Measurements from ENCODE around the gene C2. TPM values are rescaled to one million over a fixed set of nuclear protein-coding genes. Genes with fewer than 3 reads are reported as not detected.
A peak's percentile ranks its signal among the peaks of the same experiment; 100 is the strongest.

C2 gene
- total RNA-seq = 1 to 10 TPM in 1 of 2 donors, under 1 TPM in 1; 0.58 to 4.7 TPM

GRCh38 chr6:31927242-31927862 lies at the start of gene C2:
TSS of gene C2 (plus strand) at chr6:31927717. CDS start at chr6:31927753, 36 bp downstream.
- no peaks in the 10 kb centered on the region for H3K4me1 Mint-ChIP-seq
- H3K9me3 Mint-ChIP-seq = no peaks in the 10 kb centered on the region
- no peak within 1 kb of the TSS for H3K4me3 Mint-ChIP-seq
- H3K27me3 Mint-ChIP-seq = no peaks in the 10 kb centered on the region
- H3K36me3 Mint-ChIP-seq (ENCODE audit: low read depth) = no peaks in the 10 kb centered on the region
- no peak for ATAC-seq (replicated peaks)
- H3K27ac Mint-ChIP-seq = peak within 1 kb of the TSS; percentile 25

- Mint-ChIP-seq H3K27me3 (no peaks in the 10 kb centered on the region), H3K27ac (no peak overlapping the region), H3K4me3 (no peak overlapping the region), H3K9me3 (no peaks in the 10 kb centered on the region), H3K36me3 (ENCODE audit: low read depth) (peaks cover 38% of the 10 kb centered on the region), H3K4me1 (peaks cover 3% of the 10 kb centered on the region)
- no peak for ATAC-seq (replicated peaks)
Observed at GRCh38 chr6:31878222-31878621, 49.3 kb upstream of the C2 start.

- H3K4me3 Mint-ChIP-seq = no peak within 1 kb of the TSS
- H3K27ac Mint-ChIP-seq = no peak within 1 kb of the TSS
- no peaks in the 10 kb centered on the region for H3K27me3 Mint-ChIP-seq
- no peaks in the 10 kb centered on the region for H3K9me3 Mint-ChIP-seq
- no peak for ATAC-seq (replicated peaks)
- H3K4me1 Mint-ChIP-seq = peaks cover 3% of the 10 kb centered on the region
- peaks cover 41% of the 10 kb centered on the region for H3K36me3 Mint-ChIP-seq (ENCODE audit: low read depth)
Observed at GRCh38 chr6:31878726-31879125, 48.8 kb upstream of the C2 start, which contains the start of gene SLC44A4. TSS of gene SLC44A4 (minus strand) at chr6:31878997. CDS start at chr6:31878980, 17 bp downstream.

GRCh38 chr6:31879143-31879542 lies 48.4 kb upstream of the C2 start:
- H3K27ac Mint-ChIP-seq = no peak overlapping the region
- peaks cover 2% of the 10 kb centered on the region for H3K4me1 Mint-ChIP-seq
- no peaks in the 10 kb centered on the region for H3K27me3 Mint-ChIP-seq
- H3K9me3 Mint-ChIP-seq = no peaks in the 10 kb centered on the region
- ATAC-seq (replicated peaks) = no peak
- H3K36me3 Mint-ChIP-seq (ENCODE audit: low read depth) = peaks cover 45% of the 10 kb centered on the region
- H3K4me3 Mint-ChIP-seq = no peak overlapping the region

- H3K4me1 Mint-ChIP-seq = no peaks in the 10 kb centered on the region
- no peak overlapping the region for H3K27ac Mint-ChIP-seq
- H3K9me3 Mint-ChIP-seq = no peaks in the 10 kb centered on the region
- H3K4me3 Mint-ChIP-seq = no peak overlapping the region
- no peaks in the 10 kb centered on the region for H3K27me3 Mint-ChIP-seq
- peaks cover 50% of the 10 kb centered on the region for H3K36me3 Mint-ChIP-seq (ENCODE audit: low read depth)
- ATAC-seq (replicated peaks) = no peak
Observed at GRCh38 chr6:31879901-31880300, 47.6 kb upstream of the C2 start.

- H3K36me3 Mint-ChIP-seq (ENCODE audit: low read depth) = peaks cover 58% of the 10 kb centered on the region
Observed at GRCh38 chr6:31880616-31881015, 46.9 kb upstream of the C2 start.

GRCh38 chr6:31881136-31881859 lies 46.2 kb upstream of the C2 start:
- Mint-ChIP-seq H3K36me3 (ENCODE audit: low read depth) (peaks cover 64% of the 10 kb centered on the region), H3K27ac (peak overlapping the region; percentile 1), H3K27me3 (no peaks in the 10 kb centered on the region), H3K9me3 (no peaks in the 10 kb centered on the region), H3K4me3 (no peak overlapping the region), H3K4me1 (peaks cover 4% of the 10 kb centered on the region)
- ATAC-seq (replicated peaks) = no peak

More at GRCh38 chr6:31880616-31881015, 46.9 kb upstream of the C2 start:
- no peaks in the 10 kb centered on the region for H3K27me3 Mint-ChIP-seq
- H3K9me3 Mint-ChIP-seq = no peaks in the 10 kb centered on the region
- H3K4me3 Mint-ChIP-seq = no peak overlapping the region
- H3K27ac Mint-ChIP-seq = peak overlapping the region; percentile 1
- no peaks in the 10 kb centered on the region for H3K4me1 Mint-ChIP-seq
- no peak for ATAC-seq (replicated peaks)

GRCh38 chr6:31882344-31882743 lies 45.2 kb upstream of the C2 start:
- no peak overlapping the region for H3K27ac Mint-ChIP-seq
- H3K27me3 Mint-ChIP-seq = no peaks in the 10 kb centered on the region
- H3K4me3 Mint-ChIP-seq = no peak overlapping the region
- H3K36me3 Mint-ChIP-seq (ENCODE audit: low read depth) = peaks cover 75% of the 10 kb centered on the region
- H3K9me3 Mint-ChIP-seq = no peaks in the 10 kb centered on the region
- no peak for ATAC-seq (replicated peaks)
- H3K4me1 Mint-ChIP-seq = peaks cover 5% of the 10 kb centered on the region

- no peak overlapping the region for H3K4me3 Mint-ChIP-seq
- H3K4me1 Mint-ChIP-seq = peaks cover 5% of the 10 kb centered on the region
- H3K27me3 Mint-ChIP-seq = no peaks in the 10 kb centered on the region
- no peaks in the 10 kb centered on the region for H3K9me3 Mint-ChIP-seq
- peaks cover 80% of the 10 kb centered on the region for H3K36me3 Mint-ChIP-seq (ENCODE audit: low read depth)
- ATAC-seq (replicated peaks) = no peak
- no peak overlapping the region for H3K27ac Mint-ChIP-seq
Observed at GRCh38 chr6:31883676-31884075, 43.8 kb upstream of the C2 start.

- Mint-ChIP-seq H3K36me3 (ENCODE audit: low read depth) (peaks cover 80% of the 10 kb centered on the region), H3K27me3 (no peaks in the 10 kb centered on the region), H3K9me3 (no peaks in the 10 kb centered on the region), H3K4me3 (no peak overlapping the region), H3K27ac (no peak overlapping the region), H3K4me1 (peaks cover 5% of the 10 kb centered on the region)
- ATAC-seq (replicated peaks) = no peak
Observed at GRCh38 chr6:31884528-31885035, 42.9 kb upstream of the C2 start.

- H3K4me3 Mint-ChIP-seq = no peak overlapping the region
- peaks cover 78% of the 10 kb centered on the region for H3K36me3 Mint-ChIP-seq (ENCODE audit: low read depth)
Observed at GRCh38 chr6:31886541-31886991, 41.0 kb upstream of the C2 start.

GRCh38 chr6:31887173-31888007 lies 40.1 kb upstream of the C2 start:
- no peak overlapping the region for H3K27ac Mint-ChIP-seq
- H3K9me3 Mint-ChIP-seq = no peaks in the 10 kb centered on the region
- peaks cover 78% of the 10 kb centered on the region for H3K36me3 Mint-ChIP-seq (ENCODE audit: low read depth)
- H3K4me3 Mint-ChIP-seq = no peak overlapping the region
- no peaks in the 10 kb centered on the region for H3K27me3 Mint-ChIP-seq
- H3K4me1 Mint-ChIP-seq = peaks cover 5% of the 10 kb centered on the region
- ATAC-seq (replicated peaks) = no peak

More at GRCh38 chr6:31886541-31886991, 41.0 kb upstream of the C2 start:
- ATAC-seq (replicated peaks) = no peak
- Mint-ChIP-seq H3K27ac (no peak overlapping the region), H3K4me1 (peaks cover 5% of the 10 kb centered on the region), H3K9me3 (no peaks in the 10 kb centered on the region), H3K27me3 (no peaks in the 10 kb centered on the region)

GRCh38 chr6:31888276-31889258 lies 39.0 kb upstream of the C2 start:
- no peak for ATAC-seq (replicated peaks)
- Mint-ChIP-seq H3K9me3 (no peaks in the 10 kb centered on the region), H3K27ac (no peak overlapping the region), H3K4me3 (no peak overlapping the region), H3K4me1 (peaks cover 5% of the 10 kb centered on the region), H3K36me3 (ENCODE audit: low read depth) (peaks cover 80% of the 10 kb centered on the region), H3K27me3 (no peaks in the 10 kb centered on the region)

Measured in activated T-helper 17 cell treated with anti-CD3 and anti-CD28 coated beads, Interleukin-2, amount 50 U/mL, for 72 hours (primary cell).